GM19023 (cell line): ENCODE data around the gene SLC38A3.

Experiments
- ATAC-seq: cut with Tn5 transposase; IDR thresholded peaks from one replicate; pipeline ENCODE4 v1.9.1; 2021; ENCODE audit warnings: mild to moderate bottlenecking, moderate library complexity; ENCODE audit not compliant: unreplicated experiment

Gene SLC38A3

DNA sequence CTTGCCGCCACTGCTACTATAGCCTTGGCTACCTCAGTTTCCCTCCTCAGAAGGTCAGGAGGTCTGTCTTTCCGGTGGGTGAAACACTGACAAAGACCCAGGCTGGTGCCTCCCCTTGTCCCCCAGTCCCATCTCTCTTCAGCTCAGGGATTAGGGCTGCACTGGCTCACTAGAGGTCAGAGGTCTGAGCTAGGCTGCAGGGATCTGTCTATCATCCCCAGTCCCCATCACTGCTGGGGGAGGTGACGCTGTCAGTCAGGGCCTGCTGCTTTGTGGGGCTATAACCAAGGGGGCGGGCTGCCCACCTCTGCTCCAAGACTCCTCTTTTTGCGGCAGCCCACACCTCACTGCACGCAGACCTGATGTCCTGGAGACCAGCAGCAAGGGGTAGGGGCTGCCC is 36.3 kb upstream of the SLC38A3 start:
- ATAC-seq: no peak

- no peak for ATAC-seq
Observed at GRCh38 chr3:50169232-50169832, 35.7 kb upstream of the SLC38A3 start.

DNA sequence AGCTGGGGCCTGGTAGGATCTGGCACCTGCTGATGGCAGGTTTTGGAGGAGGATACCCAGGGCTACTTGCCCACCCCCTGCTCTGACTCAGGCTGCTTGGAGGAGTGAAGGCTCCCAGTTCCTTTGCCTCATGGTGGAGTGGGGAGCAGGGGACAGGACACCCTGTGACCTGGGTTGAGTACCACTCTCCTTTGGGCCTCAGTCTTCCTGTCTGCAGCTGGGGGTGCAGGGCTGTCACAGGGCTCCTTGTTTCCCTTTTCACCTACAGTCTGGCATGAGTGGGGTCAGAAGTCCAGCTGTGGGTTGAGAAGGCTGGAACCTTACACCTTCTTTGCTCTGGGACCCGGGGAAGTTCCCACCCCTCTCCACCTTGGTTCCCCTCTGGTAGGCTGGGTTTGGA is 35.2 kb upstream of the SLC38A3 start:
- no peak for ATAC-seq

GRCh38 chr3:50170689-50171088 is 34.4 kb upstream of the SLC38A3 start:
- ATAC-seq: no peak

GRCh38 chr3:50171540-50172301 is 33.4 kb upstream of the SLC38A3 start:
- no peak for ATAC-seq

DNA sequence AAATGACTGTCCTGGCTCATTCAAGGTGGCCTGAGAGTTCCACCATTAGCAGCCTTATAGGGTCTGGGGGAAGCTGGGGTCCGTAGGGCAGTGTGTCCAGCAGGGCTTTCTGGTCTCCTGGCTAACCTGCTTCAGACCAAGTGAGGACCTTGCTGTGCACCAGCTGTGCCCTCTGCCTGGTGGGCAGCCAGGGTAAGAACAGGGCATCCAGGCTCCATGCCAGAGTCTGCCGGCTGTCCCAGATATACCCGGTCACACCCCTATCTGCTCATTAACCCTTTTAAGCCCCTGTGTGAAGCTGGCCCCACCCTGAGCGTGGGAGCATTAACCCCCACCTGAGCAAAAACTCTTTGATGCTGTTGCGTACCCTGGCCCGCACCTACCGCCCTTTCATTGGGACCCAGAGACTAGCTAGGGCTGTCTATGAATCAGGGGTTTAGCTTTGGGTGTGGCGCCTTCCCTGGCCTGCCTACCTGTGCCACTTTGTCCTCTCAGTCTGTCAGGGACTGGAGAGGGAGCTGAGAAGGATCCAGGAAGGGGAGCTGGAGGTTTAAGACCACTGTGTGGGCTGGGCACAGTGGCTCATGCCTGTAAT is 32.3 kb upstream of the SLC38A3 start:
- ATAC-seq: no peak

DNA sequence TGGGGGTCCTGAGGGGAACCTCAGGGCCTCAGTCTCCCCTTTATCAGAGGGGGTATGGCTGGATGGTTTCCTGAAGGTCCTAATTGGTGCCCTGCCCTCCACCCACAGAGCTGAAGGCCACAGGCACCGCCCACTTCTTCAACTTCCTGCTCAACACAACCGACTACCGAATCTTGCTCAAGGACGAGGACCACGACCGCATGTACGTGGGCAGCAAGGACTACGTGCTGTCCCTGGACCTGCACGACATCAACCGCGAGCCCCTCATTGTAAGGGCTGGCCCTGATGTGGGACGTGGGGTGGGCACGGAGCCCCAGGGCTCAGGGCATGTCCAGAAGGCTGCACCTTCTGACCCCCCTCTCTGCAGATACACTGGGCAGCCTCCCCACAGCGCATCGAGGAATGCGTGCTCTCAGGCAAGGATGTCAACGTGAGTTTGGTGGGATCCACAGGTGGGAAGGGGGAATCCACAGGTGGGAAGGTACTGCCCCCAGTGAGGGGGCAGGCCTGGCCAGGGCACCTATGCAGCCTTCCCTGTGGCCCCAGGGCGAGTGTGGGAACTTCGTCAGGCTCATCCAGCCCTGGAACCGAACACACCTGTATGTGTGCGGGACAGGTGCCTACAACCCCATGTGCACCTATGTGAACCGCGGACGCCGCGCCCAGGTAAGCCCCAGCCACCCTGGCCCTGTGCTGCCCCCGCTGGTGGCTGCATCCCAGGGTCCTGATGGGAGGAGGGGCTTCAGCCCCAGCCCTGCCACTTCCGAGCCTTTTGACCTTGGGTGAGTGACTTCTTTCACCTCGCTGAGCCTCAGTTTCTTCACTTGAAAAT is 31.2 kb upstream of the SLC38A3 start:
- no peak for ATAC-seq

GRCh38 chr3:50174517-50174895 is 30.6 kb upstream of the SLC38A3 start:
- ATAC-seq: no peak

- no peak for ATAC-seq
Observed at GRCh38 chr3:50174947-50175524, 30.0 kb upstream of the SLC38A3 start.

- no peak for ATAC-seq
Observed at GRCh38 chr3:50177346-50177745, 27.7 kb upstream of the SLC38A3 start.

- no peak for ATAC-seq
Observed at GRCh38 chr3:50179710-50180109, 25.4 kb upstream of the SLC38A3 start.

GRCh38 chr3:50181985-50182384 is 23.1 kb upstream of the SLC38A3 start:
- ATAC-seq: no peak

- ATAC-seq: no peak
Observed at GRCh38 chr3:50182533-50183099, 22.5 kb upstream of the SLC38A3 start.

- ATAC-seq: no peak
Observed at GRCh38 chr3:50183755-50184154, 21.3 kb upstream of the SLC38A3 start.

DNA sequence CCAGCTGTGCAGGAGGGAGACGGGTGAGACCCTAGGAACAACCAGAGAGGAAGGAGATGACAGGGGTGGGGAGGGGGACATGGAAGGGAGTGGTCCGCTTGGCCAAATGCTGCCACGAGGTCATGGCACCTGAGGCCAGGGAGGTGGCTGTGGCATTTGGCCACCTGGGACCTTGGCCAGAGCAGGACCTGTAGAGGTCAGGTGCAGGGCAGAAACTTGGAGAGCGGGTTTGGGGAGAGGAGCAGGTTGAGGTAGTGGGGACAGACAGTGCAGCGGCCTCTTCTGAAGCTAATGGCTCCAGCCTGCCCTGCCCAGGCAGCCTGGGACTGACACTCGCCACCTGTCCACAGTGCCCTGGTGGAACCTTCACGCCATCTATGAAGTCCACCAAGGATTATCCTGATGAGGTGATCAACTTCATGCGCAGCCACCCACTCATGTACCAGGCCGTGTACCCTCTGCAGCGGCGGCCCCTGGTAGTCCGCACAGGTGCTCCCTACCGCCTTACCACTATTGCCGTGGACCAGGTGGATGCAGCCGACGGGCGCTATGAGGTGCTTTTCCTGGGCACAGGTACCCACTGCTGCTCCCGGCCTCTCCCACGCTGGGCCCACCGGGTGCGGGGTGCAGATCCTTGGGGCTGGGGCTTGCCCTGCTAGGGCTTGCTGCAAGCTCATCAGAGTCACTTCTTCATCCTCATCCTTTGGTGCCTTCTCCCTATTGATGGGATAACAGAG is 20.7 kb upstream of the SLC38A3 start:
- ATAC-seq: no peak

DNA sequence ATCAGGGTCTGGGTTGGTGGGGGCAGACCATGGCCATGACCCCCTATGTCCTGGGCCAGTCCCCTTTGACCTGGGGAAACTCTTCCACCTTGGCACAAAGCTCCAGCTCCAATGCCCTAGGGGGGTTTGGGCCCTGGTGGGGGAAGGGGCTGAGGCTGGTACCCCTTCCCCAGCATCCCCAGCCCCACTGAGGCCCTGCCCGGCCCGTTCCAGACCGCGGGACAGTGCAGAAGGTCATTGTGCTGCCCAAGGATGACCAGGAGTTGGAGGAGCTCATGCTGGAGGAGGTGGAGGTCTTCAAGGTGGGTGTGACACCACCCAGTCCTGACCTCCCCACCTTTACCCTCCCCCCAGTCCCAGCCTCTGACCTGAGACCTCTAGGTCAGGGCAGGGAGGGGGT is 19.8 kb upstream of the SLC38A3 start:
- ATAC-seq: no peak

DNA sequence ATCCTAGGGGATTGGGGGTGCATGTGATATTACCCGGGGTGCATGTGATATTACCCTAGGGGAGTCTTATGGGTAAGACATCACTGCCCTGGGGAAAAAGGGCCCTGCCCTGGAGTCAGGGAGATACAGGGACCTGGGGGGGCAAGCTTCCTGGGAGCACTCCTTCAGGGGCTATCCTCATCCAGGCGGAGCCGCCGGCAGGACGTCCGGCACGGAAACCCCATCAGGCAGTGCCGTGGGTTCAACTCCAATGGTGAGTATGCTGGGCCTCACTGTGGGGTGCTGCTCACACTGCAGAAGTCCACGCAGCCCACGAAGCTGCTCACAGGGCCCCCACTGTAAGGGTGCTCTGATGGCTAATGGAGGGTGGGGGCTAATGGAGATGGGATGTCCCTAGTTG is 19.0 kb upstream of the SLC38A3 start:
- ATAC-seq: no peak

- ATAC-seq: no peak
Observed at GRCh38 chr3:50187750-50188149, 17.3 kb upstream of the SLC38A3 start.

- ATAC-seq: no peak
Observed at GRCh38 chr3:50189274-50189673, 15.8 kb upstream of the SLC38A3 start.

DNA sequence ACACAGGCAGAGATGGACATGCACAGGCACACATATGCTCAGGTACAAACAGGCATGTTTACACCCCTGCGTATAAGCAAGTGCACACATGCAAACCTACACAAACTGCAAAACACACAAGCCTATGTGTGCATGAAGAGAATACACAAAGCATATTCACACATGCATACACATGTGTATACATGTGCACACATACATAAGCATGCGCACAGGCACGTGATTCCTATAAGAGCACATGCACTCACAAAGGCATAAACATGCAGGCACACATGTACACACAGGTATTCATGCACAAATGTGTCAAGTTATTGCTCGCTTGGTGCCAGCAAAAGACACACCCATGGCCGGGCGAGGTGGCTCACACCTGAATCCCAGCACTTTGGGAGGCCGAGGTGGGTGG is 15.1 kb upstream of the SLC38A3 start:
- ATAC-seq: no peak
